NCI-H1105 (cell line): ENCODE measurements around the gene KCTD17.

Experiments
- DNase-seq: peaks from one replicate; lab custom pipeline; 2025; lab: John Stamatoyannopoulos, UW

KCTD17 gene

GRCh38 chr22:37021041-37021440 lies 30.5 kb upstream of the KCTD17 start:
- DNase-seq, result no peak

- DNase-seq, result peak; percentile 7
These were observed 29.6 kb upstream of the KCTD17 start for GRCh38 chr22:37021710-37022482.

GRCh38 chr22:37022483-37023337 lies 28.8 kb upstream of the KCTD17 start:
- DNase-seq, result no peak

GRCh38 chr22:37023743-37024338 lies 27.7 kb upstream of the KCTD17 start:
- no peak for DNase-seq

- no peak for DNase-seq
These were observed 27.0 kb upstream of the KCTD17 start for GRCh38 chr22:37024339-37025157.

- no peak for DNase-seq
These were observed 26.0 kb upstream of the KCTD17 start for GRCh38 chr22:37025500-37026070.

GRCh38 chr22:37026325-37026724 lies 25.2 kb upstream of the KCTD17 start:
- no peak for DNase-seq

- no peak for DNase-seq
These were observed 24.0 kb upstream of the KCTD17 start for GRCh38 chr22:37027556-37027955.

- DNase-seq, result no peak
These were observed 22.6 kb upstream of the KCTD17 start for GRCh38 chr22:37028692-37029674.

GRCh38 chr22:37030560-37031281 lies 20.8 kb upstream of the KCTD17 start:
- no peak for DNase-seq

GRCh38 chr22:37032134-37032534 lies 19.4 kb upstream of the KCTD17 start:
- no peak for DNase-seq

- DNase-seq, result no peak
These were observed 18.7 kb upstream of the KCTD17 start for GRCh38 chr22:37032535-37033460.

- no peak for DNase-seq
These were observed 17.7 kb upstream of the KCTD17 start for GRCh38 chr22:37033605-37034430.

- DNase-seq, result no peak
These were observed 14.7 kb upstream of the KCTD17 start for GRCh38 chr22:37036655-37037377.

- no peak for DNase-seq
These were observed 13.9 kb upstream of the KCTD17 start for GRCh38 chr22:37037669-37038068.

GRCh38 chr22:37039466-37039865 lies 12.1 kb upstream of the KCTD17 start:
- DNase-seq, result no peak
